NCI-H82 (cell line): ENCODE measurements around the gene GJC2.

ENCODE experiments used
- DNase-seq: peaks from one replicate; lab custom pipeline; 2025; lab: John Stamatoyannopoulos, UW

The GJC2 gene

GRCh38 chr1:228114827-228115226, 34.9 kb upstream of the GJC2 start:
- no peak for DNase-seq

- no peak for DNase-seq
Measured at GRCh38 chr1:228117335-228117734, 32.4 kb upstream of the GJC2 start.

GRCh38 chr1:228118040-228118439, 31.7 kb upstream of the GJC2 start:
- DNase-seq = peak; percentile 21

GRCh38 chr1:228120351-228120750, 29.4 kb upstream of the GJC2 start:
- DNase-seq = no peak

- DNase-seq = peak; percentile 29
Measured at GRCh38 chr1:228120857-228121489, 28.8 kb upstream of the GJC2 start.

- no peak for DNase-seq
Measured at GRCh38 chr1:228122921-228123441, 26.7 kb upstream of the GJC2 start.

GRCh38 chr1:228123505-228123904, 26.2 kb upstream of the GJC2 start:
- no peak for DNase-seq

- DNase-seq = no peak
Measured at GRCh38 chr1:228125185-228125584, 24.5 kb upstream of the GJC2 start.

- no peak for DNase-seq
Measured at GRCh38 chr1:228131766-228132165, 18.0 kb upstream of the GJC2 start.

GRCh38 chr1:228134591-228134990, 15.1 kb upstream of the GJC2 start:
- DNase-seq = no peak

- DNase-seq = no peak
Measured at GRCh38 chr1:228136901-228137300, 12.8 kb upstream of the GJC2 start.

- DNase-seq = no peak
Measured at GRCh38 chr1:228139406-228139930, 10.3 kb upstream of the GJC2 start.

- peak; percentile 100 for DNase-seq
Measured at GRCh38 chr1:228139931-228140723, 9.6 kb upstream of the GJC2 start, which contains the start of gene GUK1. GUK1 (plus strand) TSS chr1:228140279; CDS start chr1:228140303, 24 bp downstream.

GRCh38 chr1:228140724-228141225, 9.0 kb upstream of the GJC2 start:
- DNase-seq = no peak

GRCh38 chr1:228141226-228142044, 8.3 kb upstream of the GJC2 start:
- peak; percentile 63 for DNase-seq

- peak; percentile 70 for DNase-seq
Measured at GRCh38 chr1:228142155-228142691, 7.5 kb upstream of the GJC2 start.

GRCh38 chr1:228142701-228143136, 7.0 kb upstream of the GJC2 start:
- no peak for DNase-seq

GRCh38 chr1:228143480-228144192, 6.1 kb upstream of the GJC2 start:
- DNase-seq = no peak

- peak; percentile 91 for DNase-seq
Measured at GRCh38 chr1:228144193-228144992, 5.3 kb upstream of the GJC2 start.

GRCh38 chr1:228144993-228145343, 4.8 kb upstream of the GJC2 start:
- no peak for DNase-seq
